SW 1271 (cell line): Measurements from ENCODE around the gene ALOX5.
"Not testable (repeated sequence)": the region's sequence is repeated elsewhere in the genome, so short reads cannot be mapped to it uniquely, and the experiment has no call there.

Source experiments
- DNase-seq, 2 experiments: peaks; one replicate each; lab custom pipeline; 2025; lab: John Stamatoyannopoulos, UW

ALOX5 gene

DNA sequence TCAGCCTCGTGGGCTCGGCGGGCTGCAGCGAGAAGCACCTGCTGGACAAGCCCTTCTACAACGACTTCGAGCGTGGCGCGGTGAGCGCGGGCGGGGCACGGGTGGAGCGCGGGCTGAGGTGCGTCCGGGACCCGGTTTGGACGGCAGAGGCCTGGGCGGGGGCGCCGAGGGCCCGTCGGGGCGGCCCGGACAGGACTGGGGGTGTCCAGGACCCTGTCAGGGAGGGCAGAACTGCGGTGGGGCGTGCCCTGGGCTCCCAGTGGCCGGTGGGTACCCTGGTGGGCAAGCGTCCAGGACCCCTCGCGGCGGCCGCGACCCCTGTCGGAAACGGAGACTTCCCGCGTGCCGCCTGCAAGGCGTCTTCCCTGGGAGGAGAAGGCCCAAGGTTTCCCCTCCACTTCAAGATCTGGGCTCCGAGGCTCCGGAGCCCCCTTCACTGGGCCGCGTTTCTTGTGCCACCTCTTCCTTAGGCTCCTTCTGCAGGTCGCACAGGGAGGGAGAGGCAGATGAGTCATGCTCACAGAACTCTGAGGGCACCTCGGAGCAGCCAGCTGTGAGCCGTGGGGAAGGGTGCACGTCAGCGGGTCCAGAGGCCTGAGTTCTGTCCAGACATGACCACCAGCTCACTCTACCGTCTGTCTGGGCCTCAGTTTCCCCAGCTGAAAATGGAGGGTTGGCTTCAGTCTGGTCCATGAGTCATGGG, 485 bp downstream of the ALOX5 start:
- no peak for DNase-seq

DNA sequence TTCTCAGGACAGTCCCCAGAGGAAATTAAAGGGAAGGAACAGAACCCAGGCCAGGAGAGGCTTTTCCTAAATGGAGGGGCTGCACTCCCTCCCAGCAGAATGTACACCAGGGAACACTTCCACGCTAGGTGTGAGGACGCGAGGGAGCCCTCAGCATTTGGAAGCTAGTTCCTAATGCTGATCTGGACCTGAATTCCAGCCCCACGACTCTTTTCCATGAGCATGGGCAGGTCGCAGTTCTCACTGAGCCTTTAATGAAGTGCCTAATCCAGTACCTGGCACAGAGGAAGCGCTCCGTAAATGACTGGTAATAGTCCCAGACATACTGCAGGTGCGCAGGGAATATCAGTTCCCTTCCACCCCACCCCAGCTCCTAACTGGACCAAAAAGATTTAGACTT, 1.1 kb downstream of the ALOX5 start:
- no peak for DNase-seq

DNA sequence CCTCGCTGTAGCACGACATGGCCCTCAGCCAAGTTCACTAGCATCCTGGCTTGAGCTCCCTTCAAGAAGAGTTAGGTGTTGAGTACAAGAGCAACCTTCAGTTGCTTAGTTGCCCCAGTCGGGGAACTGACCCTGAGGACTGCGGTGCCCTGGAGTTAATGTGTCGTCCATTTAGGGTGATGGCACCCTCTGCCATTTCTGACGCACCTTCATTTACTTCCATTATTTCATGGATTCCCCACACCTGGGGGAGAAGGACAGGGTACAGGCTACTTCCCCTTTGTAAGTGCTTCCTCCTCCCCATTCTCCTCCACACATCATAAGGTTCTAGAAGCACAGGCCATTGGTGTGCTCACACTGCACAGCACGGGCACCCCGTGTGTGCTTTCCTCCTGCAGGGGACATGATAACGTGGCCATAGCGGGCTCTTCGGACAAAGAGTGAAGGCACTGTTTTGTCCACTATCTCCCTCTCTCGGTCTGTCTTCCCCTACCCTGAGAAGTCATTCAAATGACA, 1.8 kb downstream of the ALOX5 start:
- DNase-seq = no peak

DNA sequence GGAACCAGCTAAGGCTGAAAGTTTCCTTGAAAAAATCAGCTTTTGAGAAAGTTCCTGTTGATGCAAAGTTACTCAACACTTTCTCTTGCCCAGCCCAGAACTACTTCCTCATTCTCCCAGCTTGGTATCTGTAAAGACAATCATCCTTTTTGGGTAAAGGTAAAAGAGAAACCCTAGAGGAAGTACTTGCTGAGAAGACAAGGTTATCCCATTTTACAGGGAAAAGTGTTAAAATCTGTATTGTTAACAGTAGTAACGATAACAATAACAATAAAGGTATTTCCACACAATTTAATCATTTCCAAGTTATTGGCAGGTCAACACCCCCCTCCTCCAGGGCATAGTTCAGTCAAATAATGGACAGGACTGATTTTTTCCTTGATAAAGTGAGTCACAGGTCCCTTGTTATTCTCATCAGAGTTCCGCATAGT, 2.4 kb downstream of the ALOX5 start:
- no peak for DNase-seq

DNA sequence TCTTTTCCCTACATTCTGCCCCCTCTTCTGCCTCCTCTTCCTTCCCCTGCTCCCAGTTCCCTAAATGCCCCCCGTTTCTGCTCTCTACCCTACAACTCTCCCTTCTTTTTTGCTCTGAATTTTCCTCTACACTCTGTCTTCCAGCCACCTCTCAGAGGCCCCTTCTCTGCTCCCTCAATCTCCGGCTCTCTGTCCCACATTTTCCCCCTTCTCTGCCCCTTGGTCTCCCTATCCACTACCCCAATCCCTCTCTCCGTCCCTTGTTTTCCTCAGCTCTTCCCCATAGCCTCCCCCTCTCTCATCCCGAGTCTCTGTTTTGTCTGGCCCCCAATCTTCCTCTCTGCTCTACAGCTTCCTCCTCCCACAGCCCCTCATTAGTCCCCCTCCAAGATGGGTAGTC, 3.3 kb downstream of the ALOX5 start:
- no peak for DNase-seq

DNA sequence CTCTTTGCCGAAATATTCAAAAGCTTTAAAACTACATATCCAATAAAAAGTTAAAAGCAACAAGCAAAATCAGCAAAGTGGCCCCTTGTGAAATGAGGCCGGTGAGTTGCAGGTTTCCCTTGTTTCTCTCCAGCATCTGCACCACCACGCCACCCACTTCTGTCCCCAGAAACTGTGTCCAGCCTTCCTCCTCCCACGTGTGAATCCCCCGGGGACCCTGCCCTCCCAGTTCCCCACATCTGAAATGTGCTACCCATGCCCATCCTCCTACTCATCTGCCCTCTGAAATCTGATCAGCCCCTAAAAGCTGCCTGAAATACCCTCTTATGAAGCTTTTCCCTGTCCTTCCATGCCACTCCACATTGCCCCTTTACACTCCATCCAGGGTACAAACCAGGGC, 3.8 kb downstream of the ALOX5 start:
- DNase-seq = no peak

DNA sequence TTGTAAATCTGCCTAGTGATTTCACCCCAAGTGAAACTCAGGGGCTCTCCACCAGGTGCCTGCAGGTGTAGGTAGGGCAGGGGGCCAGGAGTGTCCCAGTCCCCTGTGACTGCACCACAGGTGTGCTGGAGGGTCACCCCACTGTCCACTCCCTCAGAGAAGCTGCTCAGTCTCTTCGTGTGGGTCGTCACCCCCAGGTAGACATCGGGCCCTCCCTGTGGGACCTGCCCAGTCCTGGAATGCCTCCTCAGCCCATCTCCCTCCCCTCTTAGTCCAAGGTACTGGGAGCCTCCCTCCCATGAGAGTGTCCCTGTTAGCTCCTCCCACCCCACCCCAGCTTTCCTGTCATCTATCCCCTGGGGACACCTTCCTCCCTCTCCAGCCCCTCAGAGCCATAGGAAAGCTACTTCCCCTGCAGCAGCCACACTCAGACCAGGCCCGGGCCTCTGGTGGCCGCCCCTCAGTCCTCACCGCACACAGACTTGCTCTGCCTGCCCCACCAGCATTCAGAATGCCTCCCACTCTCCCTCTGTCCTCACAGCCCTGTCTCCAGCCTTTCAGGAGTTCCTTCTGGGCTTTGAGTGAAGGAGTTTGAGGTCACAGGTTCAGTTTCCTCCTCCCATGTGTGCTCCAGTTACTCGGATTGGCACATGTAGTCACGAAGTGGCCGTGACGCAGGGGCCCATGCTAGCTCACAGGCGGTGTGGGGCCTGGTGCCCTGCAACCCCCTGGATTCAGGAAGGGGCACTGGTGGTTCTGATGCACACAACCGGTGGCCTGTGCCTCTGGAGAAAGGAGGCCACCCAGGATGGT, 5.1 kb downstream of the ALOX5 start:
- DNase-seq = no peak

DNA sequence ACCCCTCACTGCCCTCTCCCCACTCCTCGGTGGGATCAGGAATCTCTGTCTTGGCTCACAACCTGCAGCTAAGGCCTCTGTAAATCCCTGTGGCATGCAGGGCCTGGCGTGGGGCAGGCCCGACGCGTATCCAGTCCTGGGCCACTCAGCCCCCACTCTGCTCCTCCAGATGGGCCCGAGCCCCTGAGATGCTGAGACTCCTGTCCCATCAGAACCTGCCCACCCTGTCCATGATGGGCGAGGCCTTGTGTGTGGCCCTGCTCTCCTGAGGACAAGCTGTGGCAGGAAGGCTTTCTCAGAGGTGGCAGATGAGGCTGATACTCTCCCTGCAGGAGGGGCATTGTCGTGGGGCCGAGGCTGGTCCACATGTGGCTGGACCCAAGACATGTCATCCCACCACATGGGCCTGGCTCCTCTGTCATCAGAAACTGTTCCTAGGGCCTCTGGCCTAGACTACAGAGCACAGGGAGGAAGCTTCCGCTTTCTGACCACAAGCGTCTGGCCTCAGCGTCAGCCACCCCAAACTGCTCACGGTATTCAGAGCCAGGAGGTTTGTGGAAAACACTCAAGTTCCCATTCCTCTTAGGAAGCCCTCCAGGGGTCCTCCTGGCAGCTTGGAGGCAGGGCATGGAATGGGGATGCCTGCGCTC, 6.0 kb downstream of the ALOX5 start:
- DNase-seq = no peak

DNA sequence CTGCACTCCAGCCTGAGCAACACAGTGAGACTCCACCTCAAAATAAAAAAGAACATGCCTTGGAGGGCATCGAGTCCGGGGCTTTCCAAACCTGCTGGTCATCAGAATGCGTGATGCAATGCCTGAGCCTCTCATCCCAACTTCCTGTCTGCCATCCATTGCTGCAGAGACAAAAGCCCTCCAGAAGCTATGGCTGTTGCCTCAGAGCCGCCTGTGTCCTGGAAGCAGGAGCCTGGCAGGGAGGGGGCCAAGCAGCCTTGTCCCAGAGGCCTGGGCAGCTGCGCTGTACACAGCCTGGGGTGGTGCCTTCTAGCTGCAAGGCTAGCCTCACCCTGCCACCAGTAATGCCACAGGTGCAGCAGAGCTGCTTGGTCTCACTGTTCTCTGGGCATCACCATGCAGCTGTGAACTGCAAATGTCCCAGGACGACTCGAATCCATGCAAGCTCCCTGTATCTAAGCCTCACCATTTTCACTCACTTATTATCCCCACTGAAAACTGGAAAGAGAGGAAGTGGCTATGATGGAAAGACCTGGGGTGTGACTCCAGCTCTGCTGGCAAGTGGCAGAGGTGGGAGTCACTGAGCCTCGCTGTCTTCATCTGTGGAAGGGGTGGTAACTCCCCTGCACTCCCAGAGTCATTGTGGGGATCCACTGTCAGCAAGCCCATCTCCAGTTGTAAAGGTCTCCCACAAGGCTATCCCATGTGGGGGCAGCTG, 7.0 kb downstream of the ALOX5 start:
- DNase-seq = no peak

DNA sequence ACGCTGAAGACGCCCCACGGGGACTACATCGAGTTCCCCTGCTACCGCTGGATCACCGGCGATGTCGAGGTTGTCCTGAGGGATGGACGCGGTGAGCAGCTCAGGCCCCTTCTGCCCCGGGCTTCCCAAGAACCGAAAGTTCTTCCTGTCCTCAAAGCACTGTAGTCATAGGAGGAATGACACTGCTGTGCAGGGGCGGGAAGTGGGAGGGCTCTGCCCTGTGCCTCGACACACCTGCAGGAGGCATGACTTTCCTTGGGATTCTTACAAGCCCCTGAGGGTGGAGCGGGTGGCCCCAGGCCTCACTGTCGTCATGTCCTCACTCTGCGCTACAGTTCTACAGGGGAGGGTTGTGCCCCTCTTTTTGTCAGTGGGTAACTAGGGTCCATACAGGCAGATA, 8.6 kb downstream of the ALOX5 start:
- DNase-seq = no peak

DNA sequence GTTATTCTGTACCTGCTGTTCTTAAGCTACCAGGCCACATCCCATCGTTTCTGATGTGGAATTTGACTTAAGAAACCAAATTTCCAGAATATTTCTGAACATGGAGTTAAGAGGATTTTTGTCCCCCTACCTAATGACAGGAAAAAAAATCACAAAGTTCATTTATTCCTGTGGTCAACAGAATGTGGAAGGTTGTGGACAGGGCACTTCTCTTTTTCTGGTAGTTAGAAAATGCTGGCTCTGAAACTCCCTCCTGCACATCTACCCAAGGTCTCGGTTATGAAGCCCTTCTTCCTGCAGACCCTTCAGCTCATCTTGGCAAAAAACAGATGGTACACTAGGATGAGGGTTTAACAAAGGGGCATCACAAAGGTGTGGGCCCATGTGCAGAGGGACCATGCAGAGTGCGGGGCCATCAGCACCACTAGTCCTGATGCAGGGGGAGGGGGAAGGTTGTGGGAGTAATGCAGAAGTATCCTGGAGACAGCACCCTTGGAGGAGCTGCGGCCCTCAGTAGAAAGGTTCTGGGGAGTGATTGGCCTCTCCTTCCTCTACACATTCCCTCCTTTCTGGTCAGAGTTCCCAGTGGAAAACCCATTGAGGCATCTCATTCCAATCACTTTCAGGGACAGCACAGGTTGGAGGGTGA, 9.8 kb downstream of the ALOX5 start:
- DNase-seq = no peak

DNA sequence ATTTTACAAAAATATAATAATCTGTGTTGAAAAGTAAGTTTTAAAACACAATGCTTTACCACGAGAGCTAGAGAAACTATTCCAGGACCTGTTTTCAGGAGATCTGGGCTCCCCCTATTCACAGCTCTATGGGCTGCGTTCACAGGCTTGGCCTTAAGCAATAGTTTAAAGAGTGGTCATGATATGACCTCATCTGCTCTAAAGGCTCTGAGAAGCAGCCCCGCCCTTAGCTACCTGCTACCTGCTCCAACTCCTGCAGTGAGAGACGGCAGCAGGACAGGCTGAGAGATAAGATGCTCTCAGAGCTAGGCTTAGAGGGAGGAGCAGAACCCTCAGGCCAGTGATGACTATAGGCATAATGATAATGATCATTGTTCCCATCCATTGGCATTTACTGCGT, 12.6 kb downstream of the ALOX5 start:
- DNase-seq = no peak

DNA sequence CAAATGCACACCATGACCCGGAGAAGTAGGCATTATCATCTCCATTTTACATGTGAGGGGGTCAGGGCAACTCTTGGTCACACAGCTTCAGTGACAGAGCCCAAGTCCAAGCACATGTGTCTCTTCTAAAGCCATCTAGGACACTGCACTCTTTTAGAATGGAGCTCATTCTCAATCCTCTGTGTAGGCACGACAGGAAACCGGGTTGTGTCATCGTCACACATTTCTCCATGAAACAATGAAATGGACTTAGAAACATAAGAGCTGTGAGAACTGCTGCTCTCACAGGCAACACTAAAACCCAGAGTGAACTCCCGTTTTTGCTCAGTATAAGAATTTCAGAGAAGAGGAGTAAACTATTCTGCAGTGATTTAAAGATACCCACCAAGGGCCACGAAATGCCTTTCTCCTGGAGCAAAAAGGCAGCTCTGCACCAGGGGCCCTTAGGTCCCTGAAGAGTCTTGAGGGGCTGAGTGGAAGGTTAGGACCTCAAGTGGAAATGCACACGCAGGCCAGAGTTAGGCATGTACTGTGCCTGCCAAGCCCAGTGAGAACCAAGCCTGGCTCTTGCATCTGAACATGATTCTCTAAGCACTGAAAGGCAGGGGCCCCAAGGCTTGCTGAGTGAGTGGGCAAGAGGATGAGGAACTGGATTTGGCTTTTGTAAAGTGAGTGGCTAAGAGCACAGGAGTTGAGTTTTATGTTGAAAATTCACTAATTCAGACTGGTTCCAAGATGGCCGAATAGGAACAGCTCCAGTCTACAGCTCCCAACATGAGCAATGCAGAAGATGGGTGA, 13.3 kb downstream of the ALOX5 start:
- DNase-seq = no peak

DNA sequence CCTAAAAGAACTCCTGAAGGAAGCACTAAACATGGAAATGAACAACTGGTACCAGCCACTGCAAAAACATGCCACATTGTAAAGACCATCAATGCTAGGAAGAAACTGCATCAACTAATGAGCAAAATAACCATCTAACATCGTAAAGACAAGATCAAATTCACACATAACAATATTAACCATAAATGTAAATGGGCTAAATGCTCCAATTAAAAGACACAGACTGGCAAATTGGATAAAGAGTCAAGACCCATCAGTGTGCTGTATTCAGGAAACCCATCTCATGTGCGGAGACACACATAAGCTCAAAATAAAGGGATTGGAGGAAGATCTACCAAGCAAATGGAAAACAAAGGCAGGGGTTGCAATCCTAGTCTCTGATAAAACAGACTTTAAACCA, 15.7 kb downstream of the ALOX5 start:
- not testable (repeated sequence) for DNase-seq

DNA sequence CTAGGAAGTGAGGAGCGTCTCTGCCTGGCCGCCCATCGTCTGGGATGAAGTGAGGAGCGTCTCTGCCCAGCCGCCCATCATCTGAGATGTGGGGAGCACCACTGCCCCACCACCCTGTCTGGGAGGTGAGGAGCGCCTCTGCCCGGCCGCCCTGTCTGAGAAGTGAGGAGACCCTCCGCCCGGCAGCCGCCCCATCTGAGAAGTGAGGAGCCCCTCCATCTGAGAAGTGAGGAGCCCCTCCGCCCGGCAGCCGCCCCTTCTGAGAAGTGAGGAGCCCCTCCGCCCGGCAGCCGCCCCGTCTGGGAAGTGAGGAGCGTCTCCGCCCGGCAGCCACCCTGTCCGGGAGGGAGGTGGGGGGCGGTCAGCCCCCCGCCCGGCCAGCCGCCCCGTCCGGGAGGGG, 17.6 kb downstream of the ALOX5 start:
- not testable (repeated sequence) for DNase-seq

DNA sequence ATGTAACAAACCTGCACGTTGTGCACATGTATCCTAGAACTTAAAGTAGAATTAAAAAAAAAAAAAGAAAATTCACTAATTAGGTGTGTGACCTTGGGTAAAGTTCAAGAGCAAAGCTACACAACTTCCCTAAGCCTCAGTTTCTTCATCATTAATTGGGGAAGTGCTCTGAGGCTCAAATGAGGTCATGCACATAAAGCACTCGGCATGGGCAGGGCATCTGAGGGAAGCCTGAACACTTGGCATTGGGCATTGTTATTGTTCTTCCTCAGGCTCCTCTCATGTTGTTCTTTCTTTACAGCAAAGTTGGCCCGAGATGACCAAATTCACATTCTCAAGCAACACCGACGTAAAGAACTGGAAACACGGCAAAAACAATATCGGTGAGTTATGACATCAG, 21.5 kb downstream of the ALOX5 start:
- DNase-seq = no peak

DNA sequence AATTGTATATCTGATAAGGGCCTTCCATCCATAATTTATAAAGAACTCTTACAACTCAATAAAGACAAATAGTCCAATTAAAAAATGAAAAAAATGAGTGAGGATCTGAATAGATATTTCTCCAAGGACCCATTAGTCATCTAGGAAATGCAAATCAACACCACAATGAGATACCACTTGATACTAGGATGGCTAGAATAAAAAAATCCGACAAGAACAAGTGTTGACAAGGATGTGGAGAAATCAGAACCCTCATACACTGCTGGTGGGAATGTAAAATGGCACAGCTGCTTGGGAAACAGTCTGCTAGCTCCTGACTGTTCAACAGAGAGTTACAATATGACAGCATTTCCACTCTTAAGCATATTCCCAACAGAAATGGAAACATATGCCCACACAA, 24.6 kb downstream of the ALOX5 start:
- no peak for DNase-seq

DNA sequence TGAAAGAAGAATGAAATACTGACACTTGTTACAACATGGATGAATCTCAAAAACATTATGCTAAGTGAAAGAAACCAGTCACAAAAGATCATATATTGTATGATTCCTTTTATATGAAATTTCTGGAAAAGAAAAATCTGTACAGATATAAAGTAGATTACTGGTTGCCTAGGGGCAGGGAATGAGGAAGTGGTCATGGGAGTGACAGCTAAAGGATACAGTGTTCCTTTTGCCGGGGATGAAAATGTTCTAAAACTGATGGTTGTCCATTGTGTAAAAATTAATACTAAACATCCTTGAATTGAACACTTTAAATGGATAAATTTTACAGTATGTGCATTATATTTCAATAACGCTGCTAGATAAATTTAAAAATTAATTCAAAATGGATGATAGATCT, 25.1 kb downstream of the ALOX5 start:
- no peak for DNase-seq

DNA sequence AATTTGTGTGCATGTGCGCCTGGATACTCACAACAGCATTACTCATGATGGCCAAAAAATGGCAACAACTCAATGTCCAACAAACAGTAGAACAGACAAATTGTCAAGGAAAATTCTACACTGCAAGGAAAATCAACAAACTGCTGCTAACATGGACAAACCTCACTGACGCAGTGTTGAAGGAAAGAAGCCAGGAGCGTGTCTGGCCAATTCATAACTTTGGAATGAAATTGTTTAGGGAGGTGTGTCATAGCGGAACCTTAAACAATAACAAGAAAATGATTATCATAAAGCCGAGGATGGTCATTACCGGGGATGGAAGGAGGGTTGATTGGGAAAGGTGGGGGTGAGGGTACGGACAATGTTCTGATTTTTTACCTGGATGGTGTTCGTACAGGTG, 29.1 kb downstream of the ALOX5 start:
- no peak for DNase-seq

DNA sequence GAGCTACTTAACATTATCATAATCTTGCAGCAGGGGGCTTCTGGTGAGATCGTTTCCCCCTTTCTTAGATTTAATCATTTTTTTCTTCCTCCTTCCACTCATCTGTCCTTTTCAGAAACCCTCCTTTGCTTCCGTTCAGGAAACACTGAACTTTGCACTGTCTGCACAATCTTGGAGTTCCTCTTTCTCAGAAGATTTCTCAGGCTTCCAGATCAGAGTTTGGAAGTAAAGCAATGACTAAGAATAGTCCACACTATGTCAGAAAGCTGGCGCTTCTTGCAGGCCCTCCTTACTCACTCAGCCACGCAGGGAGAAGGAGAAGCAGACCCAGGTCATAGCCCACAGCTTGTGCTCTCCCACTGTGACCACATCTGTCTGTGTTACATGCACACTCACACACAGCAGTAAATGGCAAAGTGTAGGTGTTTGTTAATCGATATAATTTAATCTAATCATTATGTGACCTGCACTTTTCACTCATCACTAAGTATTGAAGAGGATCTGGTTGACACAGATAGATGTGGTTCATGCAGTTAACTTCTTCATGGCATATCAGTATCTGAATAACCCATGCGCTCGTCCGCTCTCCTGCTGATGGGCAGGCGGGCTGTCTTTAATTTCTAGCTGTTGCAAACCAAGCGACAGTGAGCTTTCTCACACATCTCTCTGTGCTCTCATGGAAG, 30.2 kb downstream of the ALOX5 start:
- DNase-seq = no peak
